Measurements from ENCODE around the gene STMP1.

Gene STMP1

DNA sequence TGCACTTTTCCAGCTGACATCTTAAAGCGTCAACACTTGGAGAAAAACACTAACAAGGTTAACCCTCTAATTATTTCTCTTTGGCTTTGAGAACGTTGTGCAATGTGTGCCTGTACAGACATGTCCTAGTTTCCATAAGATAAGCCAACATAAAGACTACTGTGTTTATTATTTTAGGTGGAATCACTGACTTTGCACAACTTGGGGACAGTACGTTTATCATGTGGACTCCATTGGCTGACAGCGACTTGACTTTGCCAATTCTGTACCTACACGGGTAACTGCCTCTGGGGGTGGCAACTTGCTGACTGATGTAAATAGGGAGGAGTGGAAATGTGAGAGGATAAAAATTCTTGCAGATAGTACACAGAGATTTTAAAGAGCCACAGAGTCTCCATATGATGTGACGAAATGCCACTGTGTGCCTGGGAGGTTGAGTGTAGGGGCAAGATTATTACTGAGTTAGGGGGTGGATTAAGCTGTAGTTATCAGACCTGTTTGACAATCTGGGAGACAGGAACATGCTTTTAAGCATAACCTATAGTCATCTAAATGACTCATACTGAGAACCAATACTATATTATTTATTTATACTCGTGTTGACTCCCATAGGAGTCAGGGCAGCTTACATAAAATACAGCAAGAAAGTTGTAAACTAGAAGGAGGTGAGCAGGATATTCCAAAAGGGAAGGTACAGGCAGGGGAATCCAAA is 44.7 kb downstream of the STMP1 start:
- TF ChIP-seq, protein P1, sequence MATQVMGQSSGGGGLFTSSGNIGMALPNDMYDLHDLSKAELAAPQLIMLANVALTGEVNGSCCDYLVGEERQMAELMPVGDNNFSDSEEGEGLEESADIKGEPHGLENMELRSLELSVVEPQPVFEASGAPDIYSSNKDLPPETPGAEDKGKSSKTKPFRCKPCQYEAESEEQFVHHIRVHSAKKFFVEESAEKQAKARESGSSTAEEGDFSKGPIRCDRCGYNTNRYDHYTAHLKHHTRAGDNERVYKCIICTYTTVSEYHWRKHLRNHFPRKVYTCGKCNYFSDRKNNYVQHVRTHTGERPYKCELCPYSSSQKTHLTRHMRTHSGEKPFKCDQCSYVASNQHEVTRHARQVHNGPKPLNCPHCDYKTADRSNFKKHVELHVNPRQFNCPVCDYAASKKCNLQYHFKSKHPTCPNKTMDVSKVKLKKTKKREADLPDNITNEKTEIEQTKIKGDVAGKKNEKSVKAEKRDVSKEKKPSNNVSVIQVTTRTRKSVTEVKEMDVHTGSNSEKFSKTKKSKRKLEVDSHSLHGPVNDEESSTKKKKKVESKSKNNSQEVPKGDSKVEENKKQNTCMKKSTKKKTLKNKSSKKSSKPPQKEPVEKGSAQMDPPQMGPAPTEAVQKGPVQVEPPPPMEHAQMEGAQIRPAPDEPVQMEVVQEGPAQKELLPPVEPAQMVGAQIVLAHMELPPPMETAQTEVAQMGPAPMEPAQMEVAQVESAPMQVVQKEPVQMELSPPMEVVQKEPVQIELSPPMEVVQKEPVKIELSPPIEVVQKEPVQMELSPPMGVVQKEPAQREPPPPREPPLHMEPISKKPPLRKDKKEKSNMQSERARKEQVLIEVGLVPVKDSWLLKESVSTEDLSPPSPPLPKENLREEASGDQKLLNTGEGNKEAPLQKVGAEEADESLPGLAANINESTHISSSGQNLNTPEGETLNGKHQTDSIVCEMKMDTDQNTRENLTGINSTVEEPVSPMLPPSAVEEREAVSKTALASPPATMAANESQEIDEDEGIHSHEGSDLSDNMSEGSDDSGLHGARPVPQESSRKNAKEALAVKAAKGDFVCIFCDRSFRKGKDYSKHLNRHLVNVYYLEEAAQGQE (IDR thresholded peaks at IDR 0.05; ENCODE audit: insufficient read depth in 1 of 2, low read depth in 2 of 2, low read length in 2 of 2), result no peak
- TF ChIP-seq FOXP2 (optimal IDR thresholded peaks at IDR 0.05; ENCODE audit: borderline replicate concordance, extremely low read depth, extremely low read length, insufficient read depth) (no peak), TAF1 (IDR thresholded peaks at IDR 0.05; ENCODE audit: borderline replicate concordance, insufficient read depth, low read length) (no peak), POLR2AphosphoS5 (IDR thresholded peaks at IDR 0.05; ENCODE audit: low read depth, low read length) (no peak), SIN3A (IDR thresholded peaks at IDR 0.05; ENCODE audit: borderline replicate concordance, insufficient read depth, low read length) (no peak)

DNA sequence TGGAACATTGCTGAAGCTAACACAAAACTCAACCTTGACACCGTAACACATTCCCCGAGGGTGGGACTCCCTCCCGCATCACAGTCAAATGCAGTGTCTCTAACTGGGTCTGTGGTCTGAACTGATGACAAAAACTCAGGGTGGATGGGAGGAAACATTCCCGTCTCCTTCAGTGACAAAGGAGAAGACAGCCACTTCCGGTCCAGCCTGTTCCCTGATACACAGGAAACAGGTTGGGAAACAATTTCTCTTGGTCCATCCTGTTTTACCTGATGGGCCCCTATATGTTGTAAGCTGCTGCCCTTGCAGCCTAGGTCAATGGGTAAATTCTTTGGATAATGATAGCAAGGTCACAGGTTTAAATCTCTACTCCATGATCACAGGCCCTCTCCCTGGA is 45.3 kb downstream of the STMP1 start:
- TF ChIP-seq, protein P1 (IDR thresholded peaks at IDR 0.05; ENCODE audit: insufficient read depth in 1 of 2, low read depth in 2 of 2, low read length in 2 of 2), result no peak
- peak; percentile 45 for TF ChIP-seq FOXP2 (optimal IDR thresholded peaks at IDR 0.05; ENCODE audit: borderline replicate concordance, extremely low read depth, extremely low read length, insufficient read depth)

DNA sequence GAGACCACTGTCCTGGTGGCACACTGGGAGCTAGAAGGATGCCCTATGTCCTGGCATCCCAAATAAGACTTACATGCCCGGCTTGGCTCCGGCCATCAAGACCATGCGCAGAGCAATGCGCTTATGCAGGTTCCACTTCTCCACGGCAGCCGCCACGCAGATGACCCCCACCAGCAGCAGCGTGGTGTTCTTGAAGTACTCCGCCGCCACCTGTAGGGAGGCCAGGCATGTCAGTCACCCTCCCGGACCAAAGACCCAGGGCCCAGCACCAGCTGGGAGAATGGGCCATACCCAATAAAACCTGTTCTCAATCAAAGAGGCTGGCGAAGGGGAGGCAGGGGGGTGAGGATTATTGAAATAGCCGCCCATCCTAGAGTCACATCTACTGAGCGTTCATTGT is 45.7 kb downstream of the STMP1 start:
- TF ChIP-seq SIN3A (IDR thresholded peaks at IDR 0.05; ENCODE audit: borderline replicate concordance, insufficient read depth, low read length) (no peak), POLR2AphosphoS5 (IDR thresholded peaks at IDR 0.05; ENCODE audit: low read depth, low read length) (no peak), FOXP2 (optimal IDR thresholded peaks at IDR 0.05; ENCODE audit: borderline replicate concordance, extremely low read depth, extremely low read length, insufficient read depth) (no peak), TAF1 (IDR thresholded peaks at IDR 0.05; ENCODE audit: borderline replicate concordance, insufficient read depth, low read length) (no peak)
- TF ChIP-seq, protein P1 (IDR thresholded peaks at IDR 0.05; ENCODE audit: insufficient read depth in 1 of 2, low read depth in 2 of 2, low read length in 2 of 2), result no peak

DNA sequence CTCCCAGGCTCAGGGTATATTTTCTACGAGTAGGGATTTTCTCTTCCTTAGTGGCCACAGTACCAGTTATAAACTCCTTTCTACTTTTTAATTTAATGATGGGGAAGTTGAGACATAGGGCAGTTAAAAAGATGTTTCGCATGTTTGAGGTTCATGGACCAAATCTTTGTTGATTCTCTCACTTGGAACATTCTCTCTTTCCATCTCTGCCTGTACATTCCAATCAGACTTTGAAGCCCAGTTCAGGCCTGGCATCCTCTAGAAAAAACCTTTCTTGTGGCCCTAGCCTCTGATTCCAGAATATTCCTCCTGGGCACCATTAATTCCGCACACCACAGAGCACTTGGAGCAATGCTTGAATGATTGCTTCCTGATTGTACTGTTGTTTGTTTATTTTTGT is 47.2 kb downstream of the STMP1 start:
- TF ChIP-seq TAF1 (IDR thresholded peaks at IDR 0.05; ENCODE audit: borderline replicate concordance, insufficient read depth, low read length), result no peak
- no peak for TF ChIP-seq FOXP2 (optimal IDR thresholded peaks at IDR 0.05; ENCODE audit: borderline replicate concordance, extremely low read depth, extremely low read length, insufficient read depth)
- TF ChIP-seq POLR2AphosphoS5 (IDR thresholded peaks at IDR 0.05; ENCODE audit: low read depth, low read length), result no peak
- TF ChIP-seq SIN3A (IDR thresholded peaks at IDR 0.05; ENCODE audit: borderline replicate concordance, insufficient read depth, low read length), result no peak
- TF ChIP-seq, protein P1 (IDR thresholded peaks at IDR 0.05; ENCODE audit: insufficient read depth in 1 of 2, low read depth in 2 of 2, low read length in 2 of 2), result no peak

All from PFSK-1 (cell line).